K562 (cell line): ENCODE results near the gene ZMIZ1. TPM values are rescaled to one million over a fixed set of nuclear protein-coding genes. Genes with fewer than 3 reads are reported as not detected.
A peak's percentile ranks its signal among the peaks of the same experiment; 100 is the strongest.

ENCODE experiments used
- ATAC-seq: fragments of 200-7000 bp; cut with Tn5 transposase; 3 replicates; pipeline ENCODE4 v1.9.1; 2020; ENCODE audit warnings: moderate library complexity
- BruUV-seq: library from RNA; stranded (reverse); fragments of 400-500 nt; replicated peaks from 2 replicates; lab custom pipeline; 2021; lab: Mats Ljungman, UMichigan
- CTCF ChIA-PET: fragments of 300-600 bp; formaldehyde crosslinking; extraction: SDS; loops from one replicate; lab custom pipeline; 2021; ENCODE audit warnings: low intra/inter-chr PET ratio; lab: Yijun Ruan, JAX
- POLR2A ChIA-PET: fragments of 300-600, 350-650 bp; sonication (Branson Sonifier 250); formaldehyde crosslinking; extraction: SDS; loops from one replicate; lab custom pipeline; 2021; ENCODE audit warnings: antibody characterized with exemption, inconsistent platforms; lab: Yijun Ruan, JAX
- DNase-seq, 4 experiments: peaks; one replicate each; pipeline versions ENCODE4 v3.0.0 to v3.0.0-alpha.2; 2011 to 2018; ENCODE audit warnings: low spot score in 3 of 4, mixed read lengths in 3 of 4; ENCODE audit errors: extremely low read depth in 1 of 4
- FAIRE-seq: peaks from 2 replicates; lab custom pipeline; 2011; peaks lifted over from hg19 to GRCh38; lab: Jason Lieb, UNC
- H2AFZ ChIP-seq: 2 replicates; pipeline ENCODE4 v1.6.0; 2011; ENCODE audit warnings: low read depth, low read length, control low read depth, inconsistent platforms
- H3K27ac ChIP-seq: fragments of 200-600 bp; 3 replicates; pipeline ENCODE4 v1.8.0; 2011; ENCODE audit warnings: low read depth, mild to moderate bottlenecking, control low read depth, inconsistent platforms, low read length, moderate library complexity, mixed read lengths; ENCODE audit errors: extremely low read depth
- H3K27me3 ChIP-seq, 2 experiments: fragments of 300-600 bp in 1 of 2; 2 replicates in 1 of 2; 3 replicates in 1 of 2; pipeline versions ENCODE4 v1.6.0 to v1.8.0; 2011; ENCODE audit warnings: inconsistent platforms in 2 of 2, low read length in 2 of 2, mild to moderate bottlenecking in 1 of 2, mixed read lengths in 1 of 2, moderate library complexity in 1 of 2; ENCODE audit not compliant: control insufficient read depth in 2 of 2, insufficient read depth in 2 of 2
- H3K36me3 ChIP-seq: fragments of 300-600 bp; 3 replicates; pipeline ENCODE4 v1.8.0; 2011; ENCODE audit warnings: mild to moderate bottlenecking, low read length, inconsistent platforms; ENCODE audit not compliant: control insufficient read depth, insufficient read depth
- H3K4me1 ChIP-seq, 2 experiments: fragments of 200-600 bp in 1 of 2; replicated peaks in 1 of 2; 2 replicates in 1 of 2; 3 replicates in 1 of 2; pipeline versions ENCODE4 v1.5.1 to v1.8.0; 2011; ENCODE audit warnings: inconsistent platforms in 2 of 2, low read length in 2 of 2, mild to moderate bottlenecking in 1 of 2, mixed read lengths in 1 of 2, moderate library complexity in 1 of 2; ENCODE audit not compliant: control insufficient read depth in 2 of 2, insufficient read depth in 2 of 2
- H3K4me2 ChIP-seq: 2 replicates; pipeline ENCODE4 v1.6.1; 2011; ENCODE audit warnings: low read length, control low read depth, inconsistent platforms, mixed read lengths; ENCODE audit not compliant: insufficient read depth
- H3K4me3 ChIP-seq: fragments of 200-600 bp; sonication (generic), shearing (Covaris generic); 2 replicates; pipeline ENCODE4 v1.5.1; 2016; ENCODE audit warnings: control low read depth, inconsistent platforms
- H3K79me2 ChIP-seq: fragments of 200-600 bp; 3 replicates; pipeline ENCODE4 v1.8.0; 2011; ENCODE audit warnings: low read length, inconsistent platforms; ENCODE audit not compliant: control insufficient read depth, insufficient read depth
- H3K9ac ChIP-seq, 2 experiments: 2 replicates each; pipeline versions ENCODE4 v1.6.0 to v1.6.1; 2011; ENCODE audit warnings: low read depth in 2 of 2, low read length in 2 of 2, control low read depth in 1 of 2, inconsistent platforms in 1 of 2, mild to moderate bottlenecking in 1 of 2, mixed read lengths in 1 of 2; ENCODE audit not compliant: insufficient read depth in 1 of 2
- H3K9me1 ChIP-seq: one replicate; pipeline ENCODE4 v1.6.0; 2011; ENCODE audit warnings: inconsistent platforms, mild to moderate bottlenecking, low read length, moderate library complexity; ENCODE audit not compliant: control insufficient read depth, insufficient read depth
- H3K9me3 ChIP-seq: replicated peaks from 2 replicates; pipeline ENCODE4 v1.5.1; 2011; ENCODE audit warnings: low read depth, low read length, inconsistent platforms; ENCODE audit not compliant: control insufficient read depth, insufficient read depth
- H4K20me1 ChIP-seq: replicated peaks from 2 replicates; pipeline ENCODE4 v1.6.1; 2011; ENCODE audit warnings: low read length, inconsistent platforms, mixed read lengths; ENCODE audit not compliant: control insufficient read depth, insufficient read depth
- ADNP ChIP-seq: fragments of 200-800 bp; sonication (Bioruptor generic); IDR thresholded peaks from 2 replicates; pipeline ENCODE4 v1.6.1; 2016; ENCODE audit warnings: missing genetic modification characterization, missing compliant biosample characterization
- BDP1 ChIP-seq: IDR thresholded peaks from 3 replicates; pipeline ENCODE4 v1.6.1; 2011; ENCODE audit not compliant: insufficient read length, insufficient read depth
- C11orf30 ChIP-seq: fragments of 450-650 bp; IDR thresholded peaks from 2 replicates; pipeline ENCODE4 v1.6.1; 2016; ENCODE audit warnings: low read depth, mild to moderate bottlenecking
- CBFA2T2 ChIP-seq: fragments of 450-650 bp; conservative IDR thresholded peaks from 2 replicates; pipeline ENCODE4 v1.6.1; 2017; ENCODE audit warnings: mild to moderate bottlenecking
- CBX2 ChIP-seq: fragments of 200-600 bp; sonication (generic); IDR thresholded peaks from one replicate; pipeline ENCODE4 v1.6.1; 2012; ENCODE audit warnings: mild to moderate bottlenecking, low read length, inconsistent platforms; ENCODE audit not compliant: insufficient read depth, poor library complexity, severe bottlenecking
- FOXM1 ChIP-seq, 2 experiments: fragments of 450-650 bp in 1 of 2; sonication (generic) in 1 of 2; formaldehyde crosslinking in 1 of 2; IDR thresholded peaks; 2 replicates each; pipeline versions ENCODE4 v1.6.1 to v1.9.0; 2017 to 2022; ENCODE audit warnings: low read depth in 2 of 2, mild to moderate bottlenecking in 2 of 2, missing genetic modification reagents in 1 of 2, moderate library complexity in 1 of 2
- KDM1A ChIP-seq, 2 experiments: fragments of 450-650 bp; IDR thresholded peaks; 2 replicates each; pipeline ENCODE4 v1.6.1; 2016; ENCODE audit warnings: mild to moderate bottlenecking in 2 of 2
- MBD1 ChIP-seq: fragments of 250-450 bp; sonication (Bioruptor Pico); IDR thresholded peaks from 2 replicates; pipeline ENCODE4 v1.8.0; 2022; ENCODE audit warnings: inconsistent platforms
- MEF2D ChIP-seq: conservative IDR thresholded peaks from 2 replicates; pipeline ENCODE4 v1.6.1; 2016; ENCODE audit warnings: low read depth, missing genetic modification characterization, missing compliant biosample characterization
- RBM25 ChIP-seq: fragments of 200-400 bp; formaldehyde crosslinking; IDR thresholded peaks from 2 replicates; pipeline ENCODE4 v1.6.1; 2018; ENCODE audit warnings: low read length, low read depth, moderate library complexity; ENCODE audit not compliant: severe bottlenecking
- RCOR1 ChIP-seq, 2 experiments: IDR thresholded peaks; 2 replicates each; pipeline ENCODE4 v1.6.1; 2012; ENCODE audit warnings: low read depth in 2 of 2, low read length in 2 of 2, borderline replicate concordance in 1 of 2, improper control_type of control experiment in 1 of 2
- SMAD1 ChIP-seq: fragments of 150-350 bp; IDR thresholded peaks from 2 replicates; pipeline ENCODE4 v1.6.1; 2014; ENCODE audit warnings: low read length, low read depth; ENCODE audit not compliant: partially characterized antibody
- TCF7L2 ChIP-seq: fragments of 150-350 bp; IDR thresholded peaks from 2 replicates; pipeline ENCODE4 v1.6.1; 2016; ENCODE audit warnings: low read depth, mild to moderate bottlenecking, low read length, moderate library complexity
- ZFP91 ChIP-seq: sonication (generic); formaldehyde crosslinking; IDR thresholded peaks from 2 replicates; pipeline ENCODE4 v1.8.0; 2022; ENCODE audit warnings: mild to moderate bottlenecking, missing genetic modification reagents
- ZNF165 ChIP-seq: fragments of 250-450 bp; sonication (Bioruptor Pico); IDR thresholded peaks from 2 replicates; pipeline ENCODE4 v1.4.0; 2020; ENCODE audit warnings: borderline replicate concordance
- WGBS: fragments of 100-300 bp; shearing (Covaris generic); methylation state at CpG from one replicate; pipeline ENCODE4 v1.1.6; 2016; ENCODE audit warnings: low coverage, mixed read lengths; ENCODE audit not compliant: insufficient coverage; ENCODE audit errors: missing lambda C conversion rate; 5-methylcytosine and 5-hydroxymethylcytosine counted together
- in situ Hi-C: fragments of 300-500 bp; cut with MboI; formaldehyde crosslinking; loops from 4 replicates; pipeline ENCODE4 v1.15.0; 2018; ENCODE audit warnings: inconsistent platforms, mixed read lengths
- intact Hi-C: fragments of 100-400 bp; cut with micrococcal nuclease; formaldehyde crosslinking; loops from 2 replicates; pipeline ENCODE4 v1.14.2; 2022
- polyA plus RNA-seq, 8 experiments: library from polyadenylated mRNA; depleted of rRNA in 4 of 8; stranded (reverse) in 5 of 8; unstranded in 3 of 8; fragments of >200 nt; fragmentation: Nextera tagmentation in 2 of 8; fragmentation: Illumina TruSeq in 1 of 8; extraction: Ambion mirVana in 2 of 8; extraction: Trizol in 1 of 8; gene quantifications; 2 replicates each; pipeline versions ENCODE4 v1.2.1 to v1.2.3, GENCODE V29; 2011 to 2014; ENCODE audit warnings: inconsistent platforms in 1 of 8, missing spikeins in 1 of 8
- total RNA-seq, 7 experiments: library from RNA; depleted of rRNA in 6 of 7; stranded (reverse); fragments of >200 nt in 6 of 7; fragmentation: Illumina TruSeq in 2 of 7; extraction: Trizol in 2 of 7; gene quantifications; 2 replicates each; pipeline versions ENCODE4 v1.2.1 to v1.2.3, GENCODE V29; 2011 to 2021; ENCODE audit warnings: low replicate concordance in 1 of 7

Gene ZMIZ1
- total and polyA plus RNA-seq, 9 of the 15 experiments (the other 6 are each of a cell fraction or from before 2014, with no cell fraction given), result 1.0 to 37.3 (median 4.3) TPM

GRCh38 chr10:79224992-79225391 lies 156.2 kb downstream of the ZMIZ1 start (continued):
- TF ChIP-seq ZFP91 (CRISPR knock-in tag), result no peak
- no peak for TF ChIP-seq MEF2D (tag)

GRCh38 chr10:79226391-79227245 lies 157.9 kb downstream of the ZMIZ1 start:
- no peak overlapping the region for H3K4me3 ChIP-seq
- no peak overlapping the region for H2AFZ ChIP-seq
- H3K9ac ChIP-seq, result 0 out of 4 replicates have a peak overlapping the region, but pooled peaks of 1 of the 2 experiments have one; percentile 12
- POLR2A ChIA-PET, result interaction anchor here (0.6 to 1.7 kb wide), 3 partner anchors 11 to 1090 kb away, joined by 3 to 5 read pairs (median 3); no protein-coding TSS in a partner anchor
- intact Hi-C loops (no loop called here), in situ Hi-C loops (no loop called here)
- H3K27ac ChIP-seq, result no peak overlapping the region
- no peak for DNase-seq
- ATAC-seq, result no peak
- peaks cover 30% of the 10 kb centered on the region; the same call in 2 of the 3 replicates for H3K36me3 ChIP-seq
- BruUV-seq, result no TSS peak
- no peaks in the 10 kb centered on the region for H3K27me3 ChIP-seq
- H3K9me3 ChIP-seq, result no peaks in the 10 kb centered on the region
- H3K79me2 ChIP-seq, result no peaks in the 10 kb centered on the region
- no peaks in the 10 kb centered on the region for H3K9me1 ChIP-seq
- FAIRE-seq, result no peak
- CTCF ChIA-PET, result no interaction called here
- no peak overlapping the region for H3K4me2 ChIP-seq
- H3K4me1 ChIP-seq, result peaks cover 0 to 10% of the 10 kb centered on the region in 2 experiments; a peak in 2 of 5 replicates
- 68% methylated on average over 4 of the region's 4 CpGs for WGBS
- peaks cover 12% of the 10 kb centered on the region for H4K20me1 ChIP-seq
- TF ChIP-seq CBFA2T2 (no peak), RBM25 (peak; percentile 78), CBX2 (no peak), MBD1 (CRISPR knock-in tag) (no peak), RCOR1 (IDR thresholded peaks at IDR 0.05; ENCODE audit: borderline replicate concordance in 1 of 2, low read depth in 2 of 2, low read length in 2 of 2) (peak in 1 of 2 experiments; percentile 16; a peak in 1 of 4 replicates), TCF7L2 (no peak), FOXM1 (IDR thresholded peaks at IDR 0.05; ENCODE audit: low read depth) (no peak), FOXM1 (CRISPR knock-in tag; IDR thresholded peaks at IDR 0.05; ENCODE audit: low read depth) (no peak), C11orf30 (no peak), ZNF165 (CRISPR knock-in tag) (no peak), SMAD1 (no peak), ADNP (0 out of 2 replicates have a peak, but pooled peaks have one; percentile 60), BDP1 (no peak), KDM1A (IDR thresholded peaks at IDR 0.05) (0 out of 4 replicates have a peak, but pooled peaks of 1 of the 2 experiments have one; percentile 24)
